ENCODE data around the gene CDC42BPB.
A peak's percentile ranks its signal among the peaks of the same experiment; 100 is the strongest.

DNA sequence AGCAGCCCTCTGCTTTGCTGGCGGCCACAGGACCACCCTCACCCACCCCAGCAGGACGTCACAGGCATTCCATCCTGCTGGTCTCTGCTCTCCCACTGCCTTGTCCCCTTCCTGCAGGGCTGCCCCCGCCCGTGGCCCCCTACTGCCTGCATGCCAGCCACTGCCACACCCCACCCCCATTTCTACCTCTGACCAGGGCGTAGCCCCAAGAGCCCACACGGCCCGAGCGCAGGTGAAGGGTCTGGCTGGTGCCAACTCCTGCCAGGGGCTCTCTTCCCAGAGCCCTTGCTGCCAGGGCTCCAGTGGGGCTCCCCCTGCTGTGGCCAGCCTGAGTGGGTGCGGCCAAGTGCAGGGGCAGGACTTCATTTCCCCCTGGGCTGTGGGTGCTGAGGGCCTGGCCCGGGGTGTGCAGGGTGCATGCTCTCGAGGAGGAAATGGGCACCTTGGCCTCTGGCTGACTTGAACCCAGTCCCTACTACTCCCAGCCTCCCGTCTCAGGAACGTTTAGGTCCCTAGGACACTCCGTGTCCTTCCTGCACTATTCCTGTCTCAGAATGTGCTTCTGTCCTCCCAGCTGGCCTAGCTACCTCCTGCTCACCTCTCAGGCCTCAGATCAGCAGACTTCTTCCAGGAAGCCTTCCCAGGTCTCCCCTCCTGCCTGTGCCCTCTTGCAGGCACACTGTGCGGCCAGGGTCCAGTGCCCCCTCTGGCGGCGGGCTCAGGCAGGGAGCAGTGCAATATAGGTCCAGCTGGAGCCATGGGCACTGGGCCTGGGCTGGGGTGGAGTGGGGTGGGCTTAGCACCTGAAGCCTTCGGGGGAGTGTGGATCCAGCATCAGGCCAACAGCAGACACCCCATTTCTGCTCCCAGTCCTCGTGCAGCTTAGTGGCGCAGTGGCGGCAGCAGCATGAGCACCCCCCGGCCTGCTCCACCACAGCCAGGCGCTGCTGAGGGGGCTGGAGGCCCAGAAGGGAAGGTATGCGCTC, 28.1 kb upstream of the CDC42BPB start:
- TF ChIP-seq SMAD3 (CRISPR knock-in tag; IDR thresholded peaks at IDR 0.05) (no peak), GABPB1 (CRISPR knock-in tag; IDR thresholded peaks at IDR 0.05) (no peak), ATRX (CRISPR knock-in tag; IDR thresholded peaks at IDR 0.05; ENCODE audit: borderline replicate concordance) (no peak), SMYD3 (CRISPR knock-in tag; IDR thresholded peaks at IDR 0.05) (no peak)
- TF ChIP-seq, protein P1, sequence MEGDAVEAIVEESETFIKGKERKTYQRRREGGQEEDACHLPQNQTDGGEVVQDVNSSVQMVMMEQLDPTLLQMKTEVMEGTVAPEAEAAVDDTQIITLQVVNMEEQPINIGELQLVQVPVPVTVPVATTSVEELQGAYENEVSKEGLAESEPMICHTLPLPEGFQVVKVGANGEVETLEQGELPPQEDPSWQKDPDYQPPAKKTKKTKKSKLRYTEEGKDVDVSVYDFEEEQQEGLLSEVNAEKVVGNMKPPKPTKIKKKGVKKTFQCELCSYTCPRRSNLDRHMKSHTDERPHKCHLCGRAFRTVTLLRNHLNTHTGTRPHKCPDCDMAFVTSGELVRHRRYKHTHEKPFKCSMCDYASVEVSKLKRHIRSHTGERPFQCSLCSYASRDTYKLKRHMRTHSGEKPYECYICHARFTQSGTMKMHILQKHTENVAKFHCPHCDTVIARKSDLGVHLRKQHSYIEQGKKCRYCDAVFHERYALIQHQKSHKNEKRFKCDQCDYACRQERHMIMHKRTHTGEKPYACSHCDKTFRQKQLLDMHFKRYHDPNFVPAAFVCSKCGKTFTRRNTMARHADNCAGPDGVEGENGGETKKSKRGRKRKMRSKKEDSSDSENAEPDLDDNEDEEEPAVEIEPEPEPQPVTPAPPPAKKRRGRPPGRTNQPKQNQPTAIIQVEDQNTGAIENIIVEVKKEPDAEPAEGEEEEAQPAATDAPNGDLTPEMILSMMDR (CRISPR knock-in tag; IDR thresholded peaks at IDR 0.05): peak; percentile 76
- TF ChIP-seq, protein P2, sequence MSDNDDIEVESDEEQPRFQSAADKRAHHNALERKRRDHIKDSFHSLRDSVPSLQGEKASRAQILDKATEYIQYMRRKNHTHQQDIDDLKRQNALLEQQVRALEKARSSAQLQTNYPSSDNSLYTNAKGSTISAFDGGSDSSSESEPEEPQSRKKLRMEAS (IDR thresholded peaks at IDR 0.05): no peak; the same call in 1 of the 2 replicates
- TF ChIP-seq, protein P3, sequence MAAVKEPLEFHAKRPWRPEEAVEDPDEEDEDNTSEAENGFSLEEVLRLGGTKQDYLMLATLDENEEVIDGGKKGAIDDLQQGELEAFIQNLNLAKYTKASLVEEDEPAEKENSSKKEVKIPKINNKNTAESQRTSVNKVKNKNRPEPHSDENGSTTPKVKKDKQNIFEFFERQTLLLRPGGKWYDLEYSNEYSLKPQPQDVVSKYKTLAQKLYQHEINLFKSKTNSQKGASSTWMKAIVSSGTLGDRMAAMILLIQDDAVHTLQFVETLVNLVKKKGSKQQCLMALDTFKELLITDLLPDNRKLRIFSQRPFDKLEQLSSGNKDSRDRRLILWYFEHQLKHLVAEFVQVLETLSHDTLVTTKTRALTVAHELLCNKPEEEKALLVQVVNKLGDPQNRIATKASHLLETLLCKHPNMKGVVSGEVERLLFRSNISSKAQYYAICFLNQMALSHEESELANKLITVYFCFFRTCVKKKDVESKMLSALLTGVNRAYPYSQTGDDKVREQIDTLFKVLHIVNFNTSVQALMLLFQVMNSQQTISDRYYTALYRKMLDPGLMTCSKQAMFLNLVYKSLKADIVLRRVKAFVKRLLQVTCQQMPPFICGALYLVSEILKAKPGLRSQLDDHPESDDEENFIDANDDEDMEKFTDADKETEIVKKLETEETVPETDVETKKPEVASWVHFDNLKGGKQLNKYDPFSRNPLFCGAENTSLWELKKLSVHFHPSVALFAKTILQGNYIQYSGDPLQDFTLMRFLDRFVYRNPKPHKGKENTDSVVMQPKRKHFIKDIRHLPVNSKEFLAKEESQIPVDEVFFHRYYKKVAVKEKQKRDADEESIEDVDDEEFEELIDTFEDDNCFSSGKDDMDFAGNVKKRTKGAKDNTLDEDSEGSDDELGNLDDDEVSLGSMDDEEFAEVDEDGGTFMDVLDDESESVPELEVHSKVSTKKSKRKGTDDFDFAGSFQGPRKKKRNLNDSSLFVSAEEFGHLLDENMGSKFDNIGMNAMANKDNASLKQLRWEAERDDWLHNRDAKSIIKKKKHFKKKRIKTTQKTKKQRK (IDR thresholded peaks at IDR 0.05; ENCODE audit: low read length): no peak
